ENCODE results near the gene CKB.

The CKB gene

DNA sequence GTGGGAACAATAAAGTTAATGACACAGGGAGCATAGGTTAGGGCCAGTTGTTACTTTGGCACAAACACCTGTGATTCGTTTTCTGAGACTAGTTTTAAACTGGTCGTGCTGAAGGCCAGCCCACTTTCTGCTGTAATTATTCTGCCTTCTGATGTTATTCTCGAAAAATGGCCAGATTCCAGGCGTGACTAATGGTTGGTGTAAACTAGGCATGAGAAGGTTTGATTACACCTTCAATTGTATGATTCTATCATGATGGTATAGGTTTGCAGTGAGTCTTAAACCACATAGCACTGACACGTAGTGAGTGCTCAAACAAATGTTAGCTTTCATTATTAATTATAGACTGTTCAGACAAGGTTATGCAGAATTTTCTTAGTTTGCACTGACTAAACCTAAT, 39.0 kb downstream of the CKB start:
- TF ChIP-seq GABPA (IDR thresholded peaks at IDR 0.05; ENCODE audit: low read depth) (no peak), POLR2AphosphoS5 (IDR thresholded peaks at IDR 0.05; ENCODE audit: low read depth) (no peak), SPI1 (IDR thresholded peaks at IDR 0.05; ENCODE audit: borderline replicate concordance, low read depth) (no peak)
- TF ChIP-seq, protein P1, sequence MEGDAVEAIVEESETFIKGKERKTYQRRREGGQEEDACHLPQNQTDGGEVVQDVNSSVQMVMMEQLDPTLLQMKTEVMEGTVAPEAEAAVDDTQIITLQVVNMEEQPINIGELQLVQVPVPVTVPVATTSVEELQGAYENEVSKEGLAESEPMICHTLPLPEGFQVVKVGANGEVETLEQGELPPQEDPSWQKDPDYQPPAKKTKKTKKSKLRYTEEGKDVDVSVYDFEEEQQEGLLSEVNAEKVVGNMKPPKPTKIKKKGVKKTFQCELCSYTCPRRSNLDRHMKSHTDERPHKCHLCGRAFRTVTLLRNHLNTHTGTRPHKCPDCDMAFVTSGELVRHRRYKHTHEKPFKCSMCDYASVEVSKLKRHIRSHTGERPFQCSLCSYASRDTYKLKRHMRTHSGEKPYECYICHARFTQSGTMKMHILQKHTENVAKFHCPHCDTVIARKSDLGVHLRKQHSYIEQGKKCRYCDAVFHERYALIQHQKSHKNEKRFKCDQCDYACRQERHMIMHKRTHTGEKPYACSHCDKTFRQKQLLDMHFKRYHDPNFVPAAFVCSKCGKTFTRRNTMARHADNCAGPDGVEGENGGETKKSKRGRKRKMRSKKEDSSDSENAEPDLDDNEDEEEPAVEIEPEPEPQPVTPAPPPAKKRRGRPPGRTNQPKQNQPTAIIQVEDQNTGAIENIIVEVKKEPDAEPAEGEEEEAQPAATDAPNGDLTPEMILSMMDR (IDR thresholded peaks at IDR 0.05; ENCODE audit: insufficient read depth, low read length): no peak
- TF ChIP-seq, protein P2, sequence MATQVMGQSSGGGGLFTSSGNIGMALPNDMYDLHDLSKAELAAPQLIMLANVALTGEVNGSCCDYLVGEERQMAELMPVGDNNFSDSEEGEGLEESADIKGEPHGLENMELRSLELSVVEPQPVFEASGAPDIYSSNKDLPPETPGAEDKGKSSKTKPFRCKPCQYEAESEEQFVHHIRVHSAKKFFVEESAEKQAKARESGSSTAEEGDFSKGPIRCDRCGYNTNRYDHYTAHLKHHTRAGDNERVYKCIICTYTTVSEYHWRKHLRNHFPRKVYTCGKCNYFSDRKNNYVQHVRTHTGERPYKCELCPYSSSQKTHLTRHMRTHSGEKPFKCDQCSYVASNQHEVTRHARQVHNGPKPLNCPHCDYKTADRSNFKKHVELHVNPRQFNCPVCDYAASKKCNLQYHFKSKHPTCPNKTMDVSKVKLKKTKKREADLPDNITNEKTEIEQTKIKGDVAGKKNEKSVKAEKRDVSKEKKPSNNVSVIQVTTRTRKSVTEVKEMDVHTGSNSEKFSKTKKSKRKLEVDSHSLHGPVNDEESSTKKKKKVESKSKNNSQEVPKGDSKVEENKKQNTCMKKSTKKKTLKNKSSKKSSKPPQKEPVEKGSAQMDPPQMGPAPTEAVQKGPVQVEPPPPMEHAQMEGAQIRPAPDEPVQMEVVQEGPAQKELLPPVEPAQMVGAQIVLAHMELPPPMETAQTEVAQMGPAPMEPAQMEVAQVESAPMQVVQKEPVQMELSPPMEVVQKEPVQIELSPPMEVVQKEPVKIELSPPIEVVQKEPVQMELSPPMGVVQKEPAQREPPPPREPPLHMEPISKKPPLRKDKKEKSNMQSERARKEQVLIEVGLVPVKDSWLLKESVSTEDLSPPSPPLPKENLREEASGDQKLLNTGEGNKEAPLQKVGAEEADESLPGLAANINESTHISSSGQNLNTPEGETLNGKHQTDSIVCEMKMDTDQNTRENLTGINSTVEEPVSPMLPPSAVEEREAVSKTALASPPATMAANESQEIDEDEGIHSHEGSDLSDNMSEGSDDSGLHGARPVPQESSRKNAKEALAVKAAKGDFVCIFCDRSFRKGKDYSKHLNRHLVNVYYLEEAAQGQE (IDR thresholded peaks at IDR 0.05; ENCODE audit: insufficient replicate concordance, low read depth): no peak
- Histone ChIP-seq H3K27ac (replicated peaks) (no peak overlapping the region), H3K27me3 (ENCODE audit: insufficient read depth, poor library complexity, severe bottlenecking) (no peaks in the 10 kb centered on the region), H3K4me3 (replicated peaks; ENCODE audit: insufficient read depth, low read length) (no peak overlapping the region)
- no peak for DNase-seq (ENCODE audit: low read depth in 1 of 2, low spot score in 1 of 2)

DNA sequence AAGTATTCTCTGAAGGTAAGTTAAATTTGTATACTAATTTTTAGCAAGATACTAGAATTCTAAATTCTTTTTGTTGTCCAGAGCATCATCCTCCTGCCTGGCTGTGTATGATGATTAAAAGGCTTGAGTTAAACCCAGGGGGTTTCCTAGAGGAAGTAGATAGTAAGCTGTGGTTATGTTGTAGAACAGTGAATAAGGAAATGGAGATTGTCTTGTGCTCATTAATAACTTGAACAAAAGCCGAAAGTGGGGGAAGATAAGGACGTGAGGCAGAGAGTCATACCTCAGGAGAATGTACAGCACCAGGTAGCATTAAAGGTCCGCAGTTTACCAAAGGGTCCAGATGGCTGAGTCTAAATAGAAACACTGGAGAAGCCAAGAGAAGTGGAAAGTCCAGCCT, 42.0 kb downstream of the CKB start:
- Histone ChIP-seq H3K27ac (replicated peaks) (no peak overlapping the region), H3K27me3 (ENCODE audit: insufficient read depth, poor library complexity, severe bottlenecking) (no peaks in the 10 kb centered on the region), H3K4me3 (replicated peaks; ENCODE audit: insufficient read depth, low read length) (no peak overlapping the region)
- TF ChIP-seq, protein P1 (IDR thresholded peaks at IDR 0.05; ENCODE audit: insufficient read depth, low read length): no peak
- no peak for TF ChIP-seq GABPA (IDR thresholded peaks at IDR 0.05; ENCODE audit: low read depth)
- peak; percentile 46; the same call in 1 of the 2 replicates for TF ChIP-seq SPI1 (IDR thresholded peaks at IDR 0.05; ENCODE audit: borderline replicate concordance, low read depth)
- TF ChIP-seq, protein P2 (IDR thresholded peaks at IDR 0.05; ENCODE audit: insufficient replicate concordance, low read depth): no peak
- no peak for DNase-seq (ENCODE audit: low read depth in 1 of 2, low spot score in 1 of 2)

DNA sequence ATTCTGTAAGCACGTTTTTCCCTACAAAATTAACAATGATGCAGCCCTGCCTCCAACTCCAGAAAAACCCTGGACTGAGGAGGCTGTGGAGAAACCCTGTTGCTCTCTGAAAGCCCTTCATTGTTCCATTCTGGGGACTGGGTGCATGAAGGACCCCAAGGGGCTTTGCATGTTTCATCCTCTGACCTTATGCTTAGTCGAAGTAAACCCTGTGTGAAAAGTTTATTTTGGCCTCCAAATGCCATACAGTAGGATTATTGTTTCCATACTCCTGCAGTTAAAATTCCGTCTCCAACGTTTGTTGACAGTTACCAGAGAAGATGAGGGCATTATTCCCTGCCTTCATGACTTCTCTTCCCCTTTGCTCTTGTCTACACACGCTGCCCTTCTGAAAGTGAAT, 46.0 kb downstream of the CKB start:
- Histone ChIP-seq H3K27ac (replicated peaks) (no peak overlapping the region), H3K27me3 (ENCODE audit: insufficient read depth, poor library complexity, severe bottlenecking) (no peaks in the 10 kb centered on the region), H3K4me3 (replicated peaks; ENCODE audit: insufficient read depth, low read length) (no peak overlapping the region)
- no peak for DNase-seq (ENCODE audit: low read depth in 1 of 2, low spot score in 1 of 2)
- TF ChIP-seq, protein P2 (IDR thresholded peaks at IDR 0.05; ENCODE audit: insufficient replicate concordance, low read depth): no peak
- TF ChIP-seq SPI1 (IDR thresholded peaks at IDR 0.05; ENCODE audit: borderline replicate concordance, low read depth): no peak
- TF ChIP-seq, protein P1 (IDR thresholded peaks at IDR 0.05; ENCODE audit: insufficient read depth, low read length): no peak
- no peak for TF ChIP-seq GABPA (IDR thresholded peaks at IDR 0.05; ENCODE audit: low read depth)
- no peak for TF ChIP-seq POLR2AphosphoS5 (IDR thresholded peaks at IDR 0.05; ENCODE audit: low read depth)
